Endothelial cell of umbilical vein (primary cell): ENCODE results near the gene TPPP2. TPM values are rescaled to one million over a fixed set of nuclear protein-coding genes. Genes with fewer than 3 reads are reported as not detected.

Experiments
- BruUV-seq: library from RNA; stranded (reverse); fragments of 400-500 nt; replicated peaks from 2 replicates; lab custom pipeline; 2021; lab: Mats Ljungman, UMichigan
- CTCF ChIA-PET: fragments of 300-600, 350-600 bp; sonication (Branson Sonifier 250); formaldehyde crosslinking; loops from one replicate; lab custom pipeline; 2021; ENCODE audit warnings: antibody characterized with exemption, inconsistent platforms; lab: Charles Lee
- POLR2A ChIA-PET: fragments of 300-600, 350-600 bp; sonication (Branson Sonifier 250); formaldehyde crosslinking; loops from one replicate; lab custom pipeline; 2021; ENCODE audit warnings: antibody characterized with exemption, inconsistent platforms; lab: Charles Lee
- DNase-seq: peaks from one replicate; pipeline ENCODE4 v3.0.0-alpha.2; 2011; ENCODE audit warnings: low read depth, low spot score
- FAIRE-seq: peaks from 2 replicates; lab custom pipeline; 2011; peaks lifted over from hg19 to GRCh38; lab: Jason Lieb, UNC
- H2AFZ ChIP-seq: 2 replicates; pipeline ENCODE4 v1.6.0; 2012; ENCODE audit warnings: low read depth, low read length, control low read depth, inconsistent platforms
- H3K27ac ChIP-seq: 2 replicates; pipeline ENCODE4 v1.5.1; 2011; ENCODE audit warnings: low read depth, mild to moderate bottlenecking, control low read depth, low read length, moderate library complexity; ENCODE audit not compliant: insufficient read depth
- H3K27me3 ChIP-seq, 2 experiments: 2 replicates each; pipeline versions ENCODE4 v1.6.0 to v1.6.1; 2011; ENCODE audit warnings: low read length in 2 of 2, mixed read lengths in 1 of 2; ENCODE audit not compliant: control insufficient read depth in 2 of 2, insufficient read depth in 2 of 2
- H3K36me3 ChIP-seq, 2 experiments: 2 replicates in 1 of 2; 3 replicates in 1 of 2; pipeline ENCODE4 v1.5.1; 2011; ENCODE audit warnings: low read length in 2 of 2, mild to moderate bottlenecking in 1 of 2, moderate library complexity in 1 of 2; ENCODE audit not compliant: control insufficient read depth in 2 of 2, insufficient read depth in 2 of 2; ENCODE audit errors: extremely low read depth in 1 of 2
- H3K4me1 ChIP-seq: 3 replicates; pipeline ENCODE4 v1.5.1; 2011; ENCODE audit warnings: mild to moderate bottlenecking, low read length; ENCODE audit not compliant: control insufficient read depth, insufficient read depth; ENCODE audit errors: extremely low read depth
- H3K4me2 ChIP-seq: 2 replicates; pipeline ENCODE4 v1.6.1; 2011; ENCODE audit warnings: low read length, control low read depth, mixed read lengths; ENCODE audit not compliant: insufficient read depth
- H3K4me3 ChIP-seq, 3 experiments: fragments of 200-600 bp in 1 of 3; sonication (generic), shearing (Covaris generic) in 1 of 3; replicated peaks in 1 of 3; 2 replicates each; pipeline ENCODE4 v1.5.1; 2011 to 2016; ENCODE audit warnings: control low read depth in 3 of 3, low read length in 3 of 3, mild to moderate bottlenecking in 2 of 3, inconsistent platforms in 1 of 3, low read depth in 1 of 3, moderate library complexity in 1 of 3; ENCODE audit not compliant: insufficient read depth in 1 of 3
- H3K79me2 ChIP-seq: 2 replicates; pipeline ENCODE4 v1.6.0; 2012; ENCODE audit warnings: low read length, inconsistent platforms; ENCODE audit not compliant: control insufficient read depth, insufficient read depth
- H3K9ac ChIP-seq: replicated peaks from 2 replicates; pipeline ENCODE3; 2011; ENCODE audit warnings: low read length, control low read depth; ENCODE audit not compliant: insufficient read depth; ENCODE audit errors: extremely low read depth
- H3K9me1 ChIP-seq: replicated peaks from 3 replicates; pipeline ENCODE4 v1.6.0; 2011; ENCODE audit warnings: mild to moderate bottlenecking, low read length; ENCODE audit not compliant: control insufficient read depth, insufficient read depth; ENCODE audit errors: extremely low read depth
- H3K9me3 ChIP-seq: replicated peaks from 2 replicates; pipeline ENCODE4 v1.5.1; 2012; ENCODE audit warnings: low read length, inconsistent platforms; ENCODE audit not compliant: control insufficient read depth, insufficient read depth
- H4K20me1 ChIP-seq: replicated peaks from 2 replicates; pipeline ENCODE3; 2011; ENCODE audit warnings: mild to moderate bottlenecking, low read length; ENCODE audit not compliant: control insufficient read depth, insufficient read depth; ENCODE audit errors: extremely low read depth
- CTCF ChIP-seq, 2 donors: IDR thresholded peaks; 1 replicate in 1 of 2; 2 replicates in 1 of 2; pipeline ENCODE4 v1.5.1; 2011; ENCODE audit warnings: low read length in 2 of 2, mild to moderate bottlenecking in 2 of 2, moderate library complexity in 2 of 2, control low read depth in 1 of 2, inconsistent platforms in 1 of 2, low read depth in 1 of 2; ENCODE audit not compliant: insufficient read depth in 1 of 2; ENCODE audit errors: extremely low read depth in 1 of 2
- EZH2 ChIP-seq: IDR thresholded peaks from 2 replicates; pipeline ENCODE4 v1.6.1; 2012; ENCODE audit warnings: borderline replicate concordance, low read depth, mild to moderate bottlenecking, moderate library complexity, low read length, inconsistent platforms; ENCODE audit not compliant: severe bottlenecking
- FOS ChIP-seq: IDR thresholded peaks from 2 replicates; pipeline ENCODE4 v1.6.1; 2011; ENCODE audit warnings: mild to moderate bottlenecking, low read length, moderate library complexity, borderline replicate concordance; ENCODE audit not compliant: insufficient read depth
- GATA2 ChIP-seq: IDR thresholded peaks from 2 replicates; pipeline ENCODE4 v1.7.0; 2011; ENCODE audit warnings: low read depth, mild to moderate bottlenecking, moderate library complexity, mixed read lengths, low read length; ENCODE audit not compliant: insufficient read length, insufficient read depth
- JUN ChIP-seq: IDR thresholded peaks from 2 replicates; pipeline ENCODE4 v1.6.1; 2011; ENCODE audit warnings: borderline replicate concordance, low read depth; ENCODE audit not compliant: insufficient read length, insufficient read depth
- MAX ChIP-seq: IDR thresholded peaks from 2 replicates; pipeline ENCODE4 v1.6.1; 2011; ENCODE audit not compliant: insufficient read depth, insufficient read length
- MYC ChIP-seq: IDR thresholded peaks from one replicate; pipeline ENCODE4 v1.6.1; 2011; ENCODE audit warnings: mild to moderate bottlenecking, low read depth, low read length
- POLR2A ChIP-seq: IDR thresholded peaks from 2 replicates; pipeline ENCODE4 v1.6.1; 2012; ENCODE audit warnings: low read depth, mild to moderate bottlenecking, control low read depth, low read length
- POLR2AphosphoS5 ChIP-seq: IDR thresholded peaks from 2 replicates; pipeline ENCODE4 v1.6.1; 2012; ENCODE audit warnings: low read depth, mild to moderate bottlenecking, control low read depth, low read length, moderate library complexity; ENCODE audit not compliant: insufficient read depth
- dilution Hi-C: fragments of 300-500 bp; cut with MboI; formaldehyde crosslinking; loops from one replicate; pipeline ENCODE4 v1.15.0; 2019; ENCODE audit warnings: low sequenced_read_pairs; ENCODE audit not compliant: extremely low pct_ligation_motif_present
- intact Hi-C: fragments of 100-400 bp; cut with micrococcal nuclease; formaldehyde crosslinking; loops from one replicate; pipeline ENCODE4 v1.10.0; 2022
- polyA plus RNA-seq, 4 experiments: library from polyadenylated mRNA; depleted of rRNA in 3 of 4; stranded (reverse) in 3 of 4; unstranded in 1 of 4; fragments of >200 nt; gene quantifications; 2 replicates each; pipeline versions ENCODE4 v1.2.1 to v1.2.3, GENCODE V29; 2011 to 2012; ENCODE audit warnings: missing spikeins in 1 of 4
- total RNA-seq: library from RNA; stranded (reverse); gene quantifications from 2 replicates; pipeline ENCODE4 v1.2.3, GENCODE V29; 2021

Gene TPPP2
- total and polyA plus RNA-seq, 2 donors (not counting 3 experiments of a cell fraction or from before 2014, with no cell fraction given), result not detected

- POLR2A ChIA-PET, result no interaction called here
Measured at GRCh38 chr14:20999591-20999990, 30.4 kb upstream of the TPPP2 start.

More at GRCh38 chr14:20999591-20999990, 30.4 kb upstream of the TPPP2 start:
- CTCF ChIA-PET, result interaction anchor here (0.7 to 3.4 kb wide), 4 partner anchors 15 to 41 kb away, joined by 3 to 23 read pairs (median 4); no protein-coding TSS in a partner anchor
- dilution Hi-C loops, result no loop called here
- H3K27ac ChIP-seq, result no peak overlapping the region
- no peak overlapping the region for H3K4me2 ChIP-seq
- peaks cover 10 to 14% of the 10 kb centered on the region in 2 experiments for H3K36me3 ChIP-seq
- DNase-seq (no peak), FAIRE-seq (no peak)
- no peaks in the 10 kb centered on the region for H4K20me1 ChIP-seq
- H3K27me3 ChIP-seq, result no peaks in the 10 kb centered on the region
- TF ChIP-seq MAX (no peak), GATA2 (no peak), JUN (no peak), POLR2AphosphoS5 (no peak), CTCF (IDR thresholded peaks at IDR 0.05; ENCODE audit: extremely low read depth in 1 of 2, insufficient read depth in 1 of 2, low read depth in 1 of 2, low read length in 2 of 2) (no peak), POLR2A (no peak), EZH2 (no peak), MYC (no peak), FOS (no peak)
- no peak overlapping the region for H2AFZ ChIP-seq
- BruUV-seq, result no TSS peak
- intact Hi-C loops, result no loop called here
- H3K9me1 ChIP-seq, result no peaks in the 10 kb centered on the region
- no peaks in the 10 kb centered on the region for H3K9me3 ChIP-seq
- H3K79me2 ChIP-seq, result no peaks in the 10 kb centered on the region
- no peak overlapping the region for H3K4me3 ChIP-seq
- no peak overlapping the region for H3K9ac ChIP-seq
- no peaks in the 10 kb centered on the region for H3K4me1 ChIP-seq
